Measurements from ENCODE around the gene GZMM. TPM values are rescaled to one million over a fixed set of nuclear protein-coding genes. Genes with fewer than 3 reads are reported as not detected.

Gene GZMM
- total and polyA plus RNA-seq, 2 of the 13 experiments (the other 11 are each of a cell fraction or from before 2014, with no cell fraction given): 0.07 TPM; not detected in 1

DNA sequence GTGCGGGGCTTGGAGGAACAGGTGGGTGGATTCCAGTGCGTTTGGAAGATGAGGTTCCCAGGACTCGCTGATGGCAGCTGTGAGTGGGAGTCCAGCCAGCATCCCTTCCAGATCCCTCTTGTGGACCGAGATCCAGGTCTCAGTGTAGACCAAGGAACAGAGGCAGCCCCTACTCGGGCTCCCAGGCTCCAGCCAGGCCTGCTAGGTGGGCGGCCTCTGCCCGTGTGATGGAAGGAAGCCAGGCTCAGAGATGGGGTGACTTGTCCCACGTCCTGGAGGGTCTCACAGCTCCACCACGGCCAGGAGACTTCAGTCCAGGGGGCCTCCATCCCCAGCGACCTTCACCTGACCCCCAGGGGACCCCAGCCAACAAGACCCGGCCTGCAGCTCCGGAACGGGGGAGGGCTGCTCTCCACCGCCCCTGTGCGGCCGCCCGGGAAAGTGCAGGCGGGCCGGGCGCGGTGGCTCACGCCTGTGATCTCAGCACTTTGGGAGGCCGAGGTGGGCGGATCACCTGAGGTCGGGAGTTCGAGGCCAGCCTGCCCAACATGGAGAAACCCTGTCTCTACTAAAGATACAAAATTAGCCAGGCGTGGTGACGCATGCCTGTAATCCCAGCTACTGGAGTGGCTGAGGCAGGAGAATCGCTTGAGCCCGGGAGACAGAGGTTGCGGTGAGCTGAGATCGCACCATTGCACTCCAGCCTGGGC is 48.3 kb upstream of the GZMM start (continued):
- TF ChIP-seq ATF6 (CRISPR knock-in tag; conservative IDR thresholded peaks at IDR 0.05): no peak
- 0 out of 2 replicates have a peak, but pooled peaks have one; percentile 13 for TF ChIP-seq FOXA3 (CRISPR knock-in tag; IDR thresholded peaks at IDR 0.05)
- no peak for TF ChIP-seq SOX5 (CRISPR knock-in tag; IDR thresholded peaks at IDR 0.05; ENCODE audit: borderline replicate concordance)
- no peak for TF ChIP-seq BORCS8-MEF2B (CRISPR knock-in tag; IDR thresholded peaks at IDR 0.05)
- peak; percentile 70; the same call in 1 of the 2 replicates for TF ChIP-seq ZGPAT (CRISPR knock-in tag; IDR thresholded peaks at IDR 0.05)
- no peak for TF ChIP-seq CEBPG (CRISPR knock-in tag; IDR thresholded peaks at IDR 0.05)
- 0 out of 2 replicates have a peak, but pooled peaks have one; percentile 15 for TF ChIP-seq GATAD2A (CRISPR knock-in tag; IDR thresholded peaks at IDR 0.05)
- peak; percentile 22; the same call in 1 of the 2 replicates for TF ChIP-seq TAF1 (CRISPR knock-in tag; IDR thresholded peaks at IDR 0.05)
- no peak for TF ChIP-seq ELK4 (CRISPR knock-in tag; IDR thresholded peaks at IDR 0.05; ENCODE audit: borderline replicate concordance)
- TF ChIP-seq ZNF773 (CRISPR knock-in tag; IDR thresholded peaks at IDR 0.05; ENCODE audit: borderline replicate concordance): no peak
- TF ChIP-seq ASH2L (IDR thresholded peaks at IDR 0.05; ENCODE audit: insufficient read length, low read depth, low read length): no peak
- no peak for TF ChIP-seq BRCA1 (CRISPR knock-in tag; IDR thresholded peaks at IDR 0.05)
- TF ChIP-seq, protein P1, sequence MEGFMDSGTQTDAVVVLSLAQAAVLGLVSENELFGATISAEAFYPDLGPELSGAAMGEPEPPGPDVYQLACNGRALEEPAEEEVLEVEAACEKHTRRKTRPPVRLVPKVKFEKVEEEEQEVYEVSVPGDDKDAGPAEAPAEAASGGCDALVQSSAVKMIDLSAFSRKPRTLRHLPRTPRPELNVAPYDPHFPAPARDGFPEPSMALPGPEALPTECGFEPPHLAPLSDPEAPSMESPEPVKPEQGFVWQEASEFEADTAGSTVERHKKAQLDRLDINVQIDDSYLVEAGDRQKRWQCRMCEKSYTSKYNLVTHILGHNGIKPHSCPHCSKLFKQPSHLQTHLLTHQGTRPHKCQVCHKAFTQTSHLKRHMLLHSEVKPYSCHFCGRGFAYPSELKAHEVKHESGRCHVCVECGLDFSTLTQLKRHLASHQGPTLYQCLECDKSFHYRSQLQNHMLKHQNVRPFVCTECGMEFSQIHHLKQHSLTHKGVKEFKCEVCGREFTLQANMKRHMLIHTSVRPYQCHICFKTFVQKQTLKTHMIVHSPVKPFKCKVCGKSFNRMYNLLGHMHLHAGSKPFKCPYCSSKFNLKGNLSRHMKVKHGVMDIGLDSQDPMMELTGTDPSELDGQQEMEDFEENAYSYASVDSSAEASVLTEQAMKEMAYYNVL (CRISPR knock-in tag; IDR thresholded peaks at IDR 0.05; ENCODE audit: borderline replicate concordance): no peak
- no peak for TF ChIP-seq ZFP62 (CRISPR knock-in tag; IDR thresholded peaks at IDR 0.05)
- TF ChIP-seq UBTF (CRISPR knock-in tag; IDR thresholded peaks at IDR 0.05): peak; percentile 50; the same call in 1 of the 2 replicates
- TF ChIP-seq NFIC (IDR thresholded peaks at IDR 0.05; ENCODE audit: low read length): no peak
- TF ChIP-seq POLR2AphosphoS5 (IDR thresholded peaks at IDR 0.05; ENCODE audit: low read depth, low read length): no peak
- TF ChIP-seq, protein P2, sequence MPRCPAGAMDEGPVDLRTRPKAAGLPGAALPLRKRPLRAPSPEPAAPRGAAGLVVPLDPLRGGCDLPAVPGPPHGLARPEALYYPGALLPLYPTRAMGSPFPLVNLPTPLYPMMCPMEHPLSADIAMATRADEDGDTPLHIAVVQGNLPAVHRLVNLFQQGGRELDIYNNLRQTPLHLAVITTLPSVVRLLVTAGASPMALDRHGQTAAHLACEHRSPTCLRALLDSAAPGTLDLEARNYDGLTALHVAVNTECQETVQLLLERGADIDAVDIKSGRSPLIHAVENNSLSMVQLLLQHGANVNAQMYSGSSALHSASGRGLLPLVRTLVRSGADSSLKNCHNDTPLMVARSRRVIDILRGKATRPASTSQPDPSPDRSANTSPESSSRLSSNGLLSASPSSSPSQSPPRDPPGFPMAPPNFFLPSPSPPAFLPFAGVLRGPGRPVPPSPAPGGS (CRISPR knock-in tag; IDR thresholded peaks at IDR 0.05): no peak
- TF ChIP-seq ZNF101 (CRISPR knock-in tag; IDR thresholded peaks at IDR 0.05; ENCODE audit: borderline replicate concordance, low read depth): no peak
- no peak for TF ChIP-seq ZNF451 (CRISPR knock-in tag; IDR thresholded peaks at IDR 0.05)

Data from HepG2 (cell line).